PFSK-1 (cell line): ENCODE data around the gene ZNF513.
A peak's percentile ranks its signal among the peaks of the same experiment; 100 is the strongest.

Experiments used
- FOXP2 ChIP-seq: optimal IDR thresholded peaks from 2 replicates; pipeline ENCODE3; 2011; ENCODE audit warnings: borderline replicate concordance, control low read depth, inconsistent platforms; ENCODE audit not compliant: insufficient read depth; ENCODE audit errors: extremely low read length, extremely low read depth
- POLR2AphosphoS5 ChIP-seq: IDR thresholded peaks from 2 replicates; pipeline ENCODE4 v1.6.1; 2012; ENCODE audit warnings: low read depth, mild to moderate bottlenecking, control low read depth, low read length, moderate library complexity
- SIN3A ChIP-seq: IDR thresholded peaks from 2 replicates; pipeline ENCODE4 v1.6.1; 2012; ENCODE audit warnings: mild to moderate bottlenecking, low read length, moderate library complexity, borderline replicate concordance; ENCODE audit not compliant: insufficient read depth
- TAF1 ChIP-seq: IDR thresholded peaks from 2 replicates; pipeline ENCODE4 v1.6.1; 2012; ENCODE audit warnings: low read length, control low read depth, borderline replicate concordance; ENCODE audit not compliant: insufficient read depth
- TF ChIP-seq, protein P1 (sequence below), 2 experiments: IDR thresholded peaks; 2 replicates each; pipeline versions ENCODE4 v1.6.1 to v1.8.0; 2011 to 2012; ENCODE audit warnings: low read depth in 2 of 2, low read length in 2 of 2, control low read depth in 1 of 2, inconsistent platforms in 1 of 2, mild to moderate bottlenecking in 1 of 2, moderate library complexity in 1 of 2; ENCODE audit not compliant: insufficient read depth in 1 of 2

Gene ZNF513

DNA sequence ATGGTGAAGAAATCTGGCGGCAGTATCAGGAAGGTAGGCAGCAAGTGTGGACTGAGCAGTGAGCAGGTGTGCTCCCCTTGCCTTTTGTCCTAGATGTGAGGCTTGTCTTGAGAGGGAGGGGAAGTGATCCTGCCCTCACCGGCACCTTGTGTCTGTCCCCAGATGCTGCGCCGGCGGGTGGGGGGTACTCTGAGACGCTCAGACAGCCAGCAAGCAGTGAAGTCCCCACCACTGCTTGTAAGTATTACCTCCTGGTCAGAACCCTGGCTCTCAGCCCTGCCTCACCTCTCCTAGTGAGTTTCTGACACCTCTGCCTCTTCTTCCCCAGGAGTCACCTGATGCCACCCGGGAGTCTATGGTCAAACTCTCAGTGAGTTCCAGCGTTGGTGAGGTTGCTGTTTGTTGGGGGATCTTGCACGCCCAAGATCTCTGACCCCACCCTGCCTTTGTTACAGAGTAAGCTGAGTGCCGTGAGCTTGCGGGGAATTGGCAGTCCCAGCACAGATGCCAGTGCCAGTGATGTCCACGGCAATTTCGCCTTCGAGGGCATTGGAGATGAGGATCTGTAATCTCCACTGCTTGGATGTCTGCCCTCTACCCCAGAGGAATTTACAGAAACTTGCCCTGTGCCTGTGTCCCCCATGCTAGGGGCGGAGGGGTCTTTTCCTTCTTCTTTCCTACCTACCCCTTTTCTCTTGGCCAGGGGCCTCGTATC, 4.2 kb downstream of the ZNF513 start:
- TF ChIP-seq TAF1 (no peak), POLR2AphosphoS5 (0 out of 2 replicates have a peak, but pooled peaks have one; percentile 2), FOXP2 (no peak)
- TF ChIP-seq, protein P1, sequence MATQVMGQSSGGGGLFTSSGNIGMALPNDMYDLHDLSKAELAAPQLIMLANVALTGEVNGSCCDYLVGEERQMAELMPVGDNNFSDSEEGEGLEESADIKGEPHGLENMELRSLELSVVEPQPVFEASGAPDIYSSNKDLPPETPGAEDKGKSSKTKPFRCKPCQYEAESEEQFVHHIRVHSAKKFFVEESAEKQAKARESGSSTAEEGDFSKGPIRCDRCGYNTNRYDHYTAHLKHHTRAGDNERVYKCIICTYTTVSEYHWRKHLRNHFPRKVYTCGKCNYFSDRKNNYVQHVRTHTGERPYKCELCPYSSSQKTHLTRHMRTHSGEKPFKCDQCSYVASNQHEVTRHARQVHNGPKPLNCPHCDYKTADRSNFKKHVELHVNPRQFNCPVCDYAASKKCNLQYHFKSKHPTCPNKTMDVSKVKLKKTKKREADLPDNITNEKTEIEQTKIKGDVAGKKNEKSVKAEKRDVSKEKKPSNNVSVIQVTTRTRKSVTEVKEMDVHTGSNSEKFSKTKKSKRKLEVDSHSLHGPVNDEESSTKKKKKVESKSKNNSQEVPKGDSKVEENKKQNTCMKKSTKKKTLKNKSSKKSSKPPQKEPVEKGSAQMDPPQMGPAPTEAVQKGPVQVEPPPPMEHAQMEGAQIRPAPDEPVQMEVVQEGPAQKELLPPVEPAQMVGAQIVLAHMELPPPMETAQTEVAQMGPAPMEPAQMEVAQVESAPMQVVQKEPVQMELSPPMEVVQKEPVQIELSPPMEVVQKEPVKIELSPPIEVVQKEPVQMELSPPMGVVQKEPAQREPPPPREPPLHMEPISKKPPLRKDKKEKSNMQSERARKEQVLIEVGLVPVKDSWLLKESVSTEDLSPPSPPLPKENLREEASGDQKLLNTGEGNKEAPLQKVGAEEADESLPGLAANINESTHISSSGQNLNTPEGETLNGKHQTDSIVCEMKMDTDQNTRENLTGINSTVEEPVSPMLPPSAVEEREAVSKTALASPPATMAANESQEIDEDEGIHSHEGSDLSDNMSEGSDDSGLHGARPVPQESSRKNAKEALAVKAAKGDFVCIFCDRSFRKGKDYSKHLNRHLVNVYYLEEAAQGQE (IDR thresholded peaks at IDR 0.05; ENCODE audit: insufficient read depth in 1 of 2, low read depth in 2 of 2, low read length in 2 of 2): no peak

- no peak for TF ChIP-seq SIN3A
- TF ChIP-seq TAF1: no peak
- no peak for TF ChIP-seq POLR2AphosphoS5
- no peak for TF ChIP-seq FOXP2
- TF ChIP-seq, protein P1 (IDR thresholded peaks at IDR 0.05; ENCODE audit: insufficient read depth in 1 of 2, low read depth in 2 of 2, low read length in 2 of 2): no peak
Measured at GRCh38 chr2:27375513-27376099, 4.9 kb downstream of the ZNF513 start.

GRCh38 chr2:27373567-27373966, 7.0 kb downstream of the ZNF513 start:
- TF ChIP-seq POLR2AphosphoS5 (no peak), FOXP2 (no peak), SIN3A (no peak), TAF1 (no peak)
- TF ChIP-seq, protein P1 (IDR thresholded peaks at IDR 0.05; ENCODE audit: insufficient read depth in 1 of 2, low read depth in 2 of 2, low read length in 2 of 2): no peak

- no peak for TF ChIP-seq SIN3A
- TF ChIP-seq, protein P1 (IDR thresholded peaks at IDR 0.05; ENCODE audit: insufficient read depth in 1 of 2, low read depth in 2 of 2, low read length in 2 of 2): no peak
- TF ChIP-seq POLR2AphosphoS5: no peak
- TF ChIP-seq FOXP2: no peak
- no peak for TF ChIP-seq TAF1
Measured at GRCh38 chr2:27372937-27373336, 7.6 kb downstream of the ZNF513 start.
